ENCODE data around the gene XPO5.
"Not testable (repeated sequence)": the region's sequence is repeated elsewhere in the genome, so short reads cannot be mapped to it uniquely, and the experiment has no call there.

Gene XPO5

DNA sequence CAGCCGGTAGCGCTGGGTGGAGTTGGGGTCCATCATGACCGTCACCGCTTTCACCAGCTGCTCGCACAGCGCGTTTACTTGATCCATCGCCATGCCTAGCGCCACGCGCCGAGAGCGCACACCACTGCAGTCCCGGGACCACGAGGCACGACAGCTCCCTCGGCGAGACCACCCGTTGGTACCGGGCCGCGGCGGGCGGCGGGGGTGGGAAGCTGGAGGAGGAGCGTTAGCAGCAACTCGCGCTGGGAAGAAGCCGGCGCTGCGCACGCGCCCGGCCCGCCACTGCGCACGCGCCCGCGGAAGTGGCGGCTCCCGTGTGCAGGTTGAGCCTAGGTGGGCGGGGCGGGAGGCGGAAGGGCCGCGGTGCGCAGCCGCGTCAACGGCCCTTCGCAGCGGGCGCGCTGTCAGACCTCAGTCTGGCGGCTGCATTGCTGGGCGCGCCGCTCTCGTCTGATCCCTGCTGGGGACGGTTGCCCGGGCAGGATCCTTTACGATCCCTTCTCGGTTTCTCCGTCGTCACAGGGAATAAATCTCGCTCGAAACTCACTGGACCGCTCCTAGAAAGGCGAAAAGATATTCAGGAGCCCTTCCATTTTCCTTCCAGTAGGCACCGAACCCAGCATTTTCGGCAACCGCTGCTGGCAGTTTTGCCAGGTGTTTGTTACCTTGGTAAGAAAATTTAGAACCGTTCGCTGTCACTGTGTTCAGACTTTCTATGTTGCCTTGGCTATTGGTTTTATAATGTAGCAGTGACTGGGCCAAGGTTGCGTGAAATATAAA lies at the start of gene XPO5, which contains the start of gene POLH:
XPO5 (minus strand) TSS at position 267 of the 780 bp plus-strand sequence; CDS start at position 93, 174 bp downstream.
POLH (plus strand) TSS at position 414 of the 780 bp plus-strand sequence. CDS start 6,135 bp downstream, outside the sequence.
- no peak for FAIRE-seq

DNA sequence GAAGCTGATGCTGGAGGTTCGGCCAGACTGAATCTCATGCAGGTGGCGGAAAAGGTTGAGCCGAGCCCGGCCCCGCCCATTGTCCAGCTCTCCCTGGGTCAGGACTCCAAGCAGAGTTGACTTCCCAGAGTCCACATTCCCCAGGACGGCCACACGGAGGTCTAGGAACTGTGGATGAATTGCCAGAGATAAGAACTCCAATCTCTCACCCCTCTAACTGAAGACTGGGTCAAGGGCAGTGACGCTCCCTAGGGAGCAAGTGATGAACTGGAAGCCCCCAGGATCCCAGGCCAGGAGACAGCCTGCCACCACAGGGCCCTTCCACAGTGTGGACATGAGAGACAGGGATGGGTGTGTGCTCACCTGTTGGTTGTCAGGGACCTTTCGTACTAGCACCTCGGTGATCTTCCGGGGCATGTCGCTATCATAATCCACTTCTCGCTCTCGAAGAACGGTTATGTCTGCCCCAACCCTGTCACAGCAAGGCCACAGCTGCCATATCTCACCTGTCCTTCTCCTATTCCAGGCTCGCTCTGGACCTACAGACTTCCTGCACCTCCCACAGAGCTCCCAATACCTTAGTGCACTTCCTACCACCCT lies 49.7 kb upstream of the XPO5 start:
- FAIRE-seq, result no peak

DNA sequence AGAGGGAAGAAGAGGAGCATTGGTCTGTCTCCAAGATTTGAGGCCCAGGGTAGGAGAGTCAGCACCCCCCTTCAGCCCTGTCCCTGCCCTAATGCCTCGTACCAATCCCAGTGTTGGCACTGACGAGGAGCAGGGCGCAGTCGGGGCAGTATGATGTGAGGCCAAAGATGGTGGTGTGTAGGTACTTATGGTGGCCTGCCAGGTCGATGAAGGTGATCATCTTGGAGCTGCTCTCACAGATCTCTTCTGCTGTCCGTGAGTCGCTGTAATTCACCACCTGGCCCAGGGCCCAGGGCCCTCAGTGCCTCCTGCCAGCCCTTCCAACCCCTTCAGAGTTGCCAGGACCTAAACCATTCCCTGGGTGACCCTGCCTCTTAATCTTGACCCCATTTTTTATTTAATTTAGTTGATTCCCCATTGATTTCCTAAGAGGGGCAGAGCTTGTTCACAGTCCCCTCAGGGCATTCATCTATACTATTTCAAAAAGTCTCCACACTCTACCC lies 49.0 kb upstream of the XPO5 start:
- FAIRE-seq, result no peak

DNA sequence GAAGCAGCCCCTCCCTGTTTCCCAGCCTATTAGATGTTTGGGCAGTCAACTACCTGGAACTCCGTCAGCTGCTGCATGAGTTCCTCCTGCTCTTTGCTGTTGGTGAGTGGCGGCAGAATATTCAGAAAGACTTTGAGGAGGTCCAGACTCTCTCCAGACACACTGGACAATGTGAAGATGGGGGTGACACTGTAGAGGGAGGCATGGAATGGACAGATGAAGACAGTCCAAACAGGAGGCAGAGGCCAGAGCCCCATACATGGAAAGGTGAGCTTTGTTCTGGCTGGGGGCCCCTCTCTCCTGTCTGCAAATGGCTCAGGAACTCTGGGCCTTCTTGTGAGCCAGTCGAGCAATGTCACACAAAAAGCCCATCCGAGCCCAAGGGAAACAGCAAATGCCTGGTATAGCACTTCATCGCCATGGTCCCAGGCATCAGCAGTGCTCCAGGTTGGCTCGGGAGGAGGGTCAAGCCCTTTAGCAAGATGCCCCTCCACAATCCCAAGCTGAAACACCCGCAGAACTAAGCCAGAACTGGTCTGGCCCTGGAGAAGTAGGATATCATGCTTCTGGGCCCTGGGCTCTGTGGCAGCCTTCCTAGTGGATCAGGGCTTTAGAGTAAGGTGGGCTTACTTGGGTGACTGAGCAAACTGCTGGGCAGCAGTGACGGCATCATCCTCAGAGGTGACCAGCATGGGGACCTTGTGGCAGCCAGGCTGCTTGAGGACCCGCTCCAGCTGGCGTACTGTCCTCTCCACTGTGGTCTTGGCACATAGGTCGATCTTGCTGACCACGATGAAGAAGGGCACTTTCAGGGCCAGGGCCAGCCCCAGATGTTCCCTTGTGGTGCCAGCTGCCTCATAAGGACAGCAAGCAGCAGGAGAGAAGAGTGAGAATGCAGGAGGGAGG lies 48.3 kb upstream of the XPO5 start:
- no peak for FAIRE-seq

DNA sequence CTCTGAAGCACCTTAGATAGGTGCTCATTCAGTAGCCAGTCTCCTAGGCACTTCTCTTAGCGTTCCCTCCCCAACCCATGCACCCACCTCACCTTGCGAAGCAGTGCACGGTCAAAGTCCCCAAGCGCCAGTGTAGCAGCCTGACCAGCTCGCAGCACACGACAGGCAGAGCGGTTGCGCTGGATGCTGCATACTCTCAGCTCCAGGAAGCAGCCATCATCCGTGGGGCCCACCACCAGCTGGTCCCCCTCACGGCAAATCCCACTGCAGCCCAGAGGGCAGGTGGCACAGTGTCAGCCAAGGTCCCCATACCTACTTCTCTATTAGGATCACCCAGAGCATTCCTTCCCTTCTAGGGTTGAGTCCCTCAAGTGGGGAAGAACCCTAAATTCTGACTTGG lies 46.7 kb upstream of the XPO5 start:
- FAIRE-seq, result no peak

- FAIRE-seq, result no peak
These were observed 46.0 kb upstream of the XPO5 start for GRCh38 chr6:43621836-43622180.

GRCh38 chr6:43621078-43621835 lies 45.4 kb upstream of the XPO5 start:
- FAIRE-seq, result no peak

DNA sequence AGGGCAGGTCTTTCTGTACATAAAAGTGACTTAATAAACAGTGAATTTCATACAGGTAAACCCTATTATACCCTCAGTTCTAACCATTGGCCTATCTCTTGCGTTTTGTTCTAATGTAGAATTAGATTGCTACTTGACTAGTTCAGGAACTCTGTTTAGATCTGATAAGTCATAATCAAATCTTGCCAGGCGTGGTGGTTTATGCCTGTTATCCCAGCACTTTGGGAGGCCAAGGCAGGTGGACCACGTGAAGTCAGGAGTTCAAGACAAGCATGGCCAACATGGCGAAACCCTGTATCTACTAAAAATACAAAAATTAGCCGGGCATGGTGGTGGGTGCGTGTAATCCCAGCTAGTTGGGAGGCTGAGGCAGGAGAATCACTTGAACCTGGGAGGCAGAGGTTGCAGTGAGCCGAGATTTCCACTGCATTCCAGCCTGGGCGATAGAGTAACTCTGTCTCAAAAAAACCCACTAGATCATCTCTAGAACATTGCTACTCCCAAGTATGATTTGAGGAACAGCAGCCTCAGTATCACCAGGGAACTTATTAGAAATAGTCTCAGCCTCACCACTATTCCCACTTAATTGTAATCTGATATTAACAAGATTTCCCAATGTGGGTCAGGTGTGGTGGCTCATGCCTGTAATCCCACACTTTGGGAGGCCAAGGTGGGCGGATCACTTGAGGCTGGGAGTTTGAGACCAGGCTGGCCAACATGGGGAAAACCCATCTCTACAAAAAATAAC lies 41.1 kb upstream of the XPO5 start:
- FAIRE-seq, result no peak

DNA sequence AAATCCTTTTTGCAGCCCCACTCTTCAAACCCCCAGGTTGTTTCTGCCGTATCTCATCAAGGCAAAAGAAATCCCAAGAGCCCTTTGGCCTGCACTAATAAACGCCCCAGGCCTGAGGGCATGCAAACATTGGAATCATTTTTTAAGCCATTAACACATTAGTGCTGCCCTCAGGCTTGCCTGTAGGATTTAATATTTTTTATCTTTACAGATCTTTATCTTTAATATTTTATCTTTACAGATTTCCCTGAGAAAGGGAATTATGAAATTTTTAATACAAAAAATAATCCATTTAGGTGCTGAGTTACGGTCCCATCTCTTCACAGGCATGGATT lies 38.5 kb upstream of the XPO5 start:
- no peak for FAIRE-seq

DNA sequence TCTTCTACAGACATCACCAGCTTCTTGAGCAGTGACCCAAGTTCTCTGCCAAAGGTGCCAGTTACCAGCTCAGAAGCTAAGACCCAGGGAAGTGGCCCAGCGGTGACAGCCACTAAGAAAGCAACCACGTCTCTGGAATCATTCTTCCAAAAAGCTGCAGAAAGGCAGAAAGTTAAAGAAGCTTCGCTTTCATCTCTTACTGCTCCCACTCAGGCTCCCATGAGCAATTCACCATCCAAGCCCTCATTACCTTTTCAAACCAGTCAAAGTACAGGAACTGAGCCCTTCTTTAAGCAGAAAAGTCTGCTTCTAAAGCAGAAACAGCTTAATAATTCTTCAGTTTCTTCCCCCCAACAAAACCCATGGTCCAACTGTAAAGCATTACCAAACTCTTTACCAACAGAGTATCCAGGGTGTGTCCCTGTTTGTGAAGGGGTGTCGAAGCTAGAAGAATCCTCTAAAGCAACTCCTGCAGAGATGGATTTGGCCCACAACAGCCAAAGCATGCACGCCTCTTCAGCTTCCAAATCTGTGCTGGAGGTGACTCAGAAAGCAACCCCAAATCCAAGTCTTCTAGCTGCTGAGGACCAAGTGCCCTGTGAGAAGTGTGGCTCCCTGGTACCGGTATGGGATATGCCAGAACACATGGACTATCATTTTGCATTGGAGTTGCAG lies 38.0 kb upstream of the XPO5 start:
- FAIRE-seq, result no peak

GRCh38 chr6:43610431-43610830 lies 34.6 kb upstream of the XPO5 start:
- FAIRE-seq, result no peak

GRCh38 chr6:43609402-43609801 lies 33.6 kb upstream of the XPO5 start:
- FAIRE-seq, result no peak

GRCh38 chr6:43608807-43609206 lies 33.0 kb upstream of the XPO5 start:
- no peak for FAIRE-seq

GRCh38 chr6:43608310-43608763 lies 32.5 kb upstream of the XPO5 start:
- FAIRE-seq, result peak; percentile 77

DNA sequence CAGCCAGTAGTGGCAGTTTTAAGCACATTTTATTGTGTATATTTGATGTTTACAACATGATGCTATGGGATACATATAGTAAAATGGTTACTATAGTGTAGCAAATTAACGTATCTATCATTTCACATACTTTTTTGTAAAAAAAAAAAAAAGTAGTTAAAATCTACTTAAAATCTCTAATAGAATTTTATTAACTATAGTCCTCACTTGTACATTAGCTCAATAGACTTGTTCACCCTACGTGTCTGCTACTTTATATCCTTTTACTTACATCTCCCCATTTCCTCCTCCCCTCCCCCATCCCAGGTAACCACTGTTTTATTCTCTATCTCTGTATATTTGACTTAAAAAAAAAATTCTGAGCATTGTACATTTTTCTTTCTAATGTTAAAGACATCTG lies 30.2 kb upstream of the XPO5 start:
- no peak for FAIRE-seq

DNA sequence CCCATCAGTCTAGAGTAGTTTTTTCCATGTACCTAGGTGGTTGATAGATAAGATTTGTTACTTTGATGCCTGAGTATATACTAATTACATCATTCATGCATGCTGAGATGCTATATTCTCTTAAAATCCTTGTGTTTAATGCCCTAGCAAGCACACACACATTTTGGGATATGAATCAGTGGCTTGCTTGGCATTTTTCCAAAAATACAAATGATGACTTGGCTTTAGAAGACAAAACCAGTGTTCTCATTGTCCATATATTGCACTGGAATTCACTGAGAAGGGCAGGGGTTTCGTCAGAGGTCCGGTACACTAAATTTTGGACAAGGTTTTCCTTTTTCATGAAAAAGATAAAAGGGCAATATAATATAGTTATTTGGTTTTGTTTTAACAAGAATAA lies 28.3 kb upstream of the XPO5 start:
- no peak for FAIRE-seq

DNA sequence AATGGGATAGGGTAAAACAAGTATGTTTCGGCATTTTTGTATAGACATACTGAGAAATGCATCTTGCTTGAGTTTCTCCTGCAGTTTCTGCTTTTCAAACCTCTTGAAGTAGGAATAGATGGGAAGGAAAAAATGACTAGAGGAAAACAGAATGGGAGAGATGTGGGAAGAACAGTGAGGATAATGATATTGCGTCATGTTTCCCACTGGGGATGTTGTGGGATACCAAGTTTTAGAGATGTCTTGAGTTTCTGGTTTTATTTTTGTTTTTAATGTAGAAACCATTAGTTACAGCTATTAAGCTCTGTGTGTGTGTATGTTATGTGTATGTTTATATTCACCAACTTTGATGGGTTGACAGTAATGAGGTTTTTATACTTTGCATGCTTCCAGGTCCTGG lies 24.8 kb upstream of the XPO5 start:
- no peak for FAIRE-seq

- no peak for FAIRE-seq
These were observed 18.1 kb upstream of the XPO5 start for GRCh38 chr6:43593938-43594337.

DNA sequence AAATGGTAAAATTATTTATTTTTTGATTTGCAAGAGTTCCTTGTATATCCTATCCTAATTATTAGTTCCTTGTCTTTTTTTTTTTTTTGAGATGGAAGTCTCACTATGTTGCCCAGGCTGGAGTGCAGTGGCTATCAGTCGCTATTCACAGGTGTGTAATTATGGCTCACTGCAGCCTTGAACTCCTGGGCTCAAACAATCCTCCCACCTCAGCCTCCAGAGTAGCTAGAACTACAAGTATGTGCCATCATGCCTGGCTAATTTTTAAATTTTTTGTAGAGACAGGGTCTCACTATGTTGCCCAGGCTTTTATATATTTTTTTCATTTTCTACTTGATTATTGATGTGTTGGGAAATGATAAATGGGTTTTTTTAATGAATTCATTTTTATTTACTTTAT lies 13.7 kb upstream of the XPO5 start:
- not testable (repeated sequence) for FAIRE-seq

DNA sequence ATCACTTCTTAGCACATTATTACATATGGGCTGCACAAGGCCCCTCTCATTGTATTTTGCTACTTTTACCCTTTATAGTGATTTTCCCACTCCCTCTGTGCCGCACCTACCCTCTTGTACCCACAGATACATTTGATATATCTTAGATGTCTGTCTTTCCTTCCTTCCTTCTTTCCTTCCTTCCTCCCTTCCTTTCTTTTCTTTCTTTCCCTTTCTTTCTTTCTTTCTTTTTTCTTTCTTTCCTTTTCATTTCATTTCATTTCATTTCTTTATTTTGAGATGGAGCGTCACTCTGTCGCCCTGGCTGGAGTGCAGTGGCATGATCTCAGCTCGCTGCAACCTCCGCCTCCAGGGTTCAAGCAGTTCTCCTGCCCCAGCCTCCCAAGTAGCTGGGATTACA lies 12.4 kb upstream of the XPO5 start:
- no peak for FAIRE-seq

DNA sequence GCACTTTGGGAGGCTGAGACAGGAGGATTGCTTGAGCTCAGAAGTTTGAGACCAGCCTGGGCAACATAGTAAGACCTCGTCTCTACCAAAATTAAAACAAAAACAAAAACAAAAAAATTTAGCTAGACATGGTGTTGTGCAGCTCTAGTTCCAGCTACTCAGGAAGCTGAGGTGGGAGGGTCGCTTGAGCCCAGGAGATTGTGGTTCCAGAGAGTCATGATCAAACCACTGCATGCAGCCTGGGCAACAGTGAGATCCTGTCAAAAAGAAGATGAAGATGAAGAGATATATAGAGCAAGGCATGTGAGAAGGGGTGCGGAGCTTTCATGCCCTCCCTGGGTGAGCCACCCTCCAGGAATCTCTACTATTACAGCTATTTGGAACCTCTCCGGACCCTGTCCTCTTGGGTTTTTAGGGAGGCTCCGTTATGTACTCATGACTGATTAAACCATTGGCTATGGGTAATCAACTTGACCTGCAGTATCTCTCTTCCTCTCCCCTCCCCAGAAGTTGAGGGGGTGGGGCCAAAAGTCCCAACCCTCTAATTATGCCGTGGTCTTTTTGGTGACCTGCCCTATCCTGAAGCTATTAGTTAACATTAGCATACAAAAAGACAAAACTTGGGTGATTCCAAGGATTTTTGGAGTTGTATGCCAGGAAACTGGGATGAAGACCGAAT lies 9.2 kb upstream of the XPO5 start:
- FAIRE-seq, result no peak
